Epithelial cell of proximal tubule (primary cell): Measurements from ENCODE around the gene PARP8. TPM values are rescaled to one million over a fixed set of nuclear protein-coding genes. Genes with fewer than 3 reads are reported as not detected.
"Not testable (repeated sequence)": the region's sequence is repeated elsewhere in the genome, so short reads cannot be mapped to it uniquely, and the experiment has no call there.

Source experiments
- DNase-seq: peaks from one replicate; pipeline ENCODE4 v3.0.0-alpha.2; 2011; ENCODE audit warnings: low read depth
- H3K4me3 ChIP-seq: 2 replicates; pipeline ENCODE4 v1.5.1; 2011; ENCODE audit warnings: low read depth, mild to moderate bottlenecking, low read length
- total RNA-seq: library from RNA; depleted of rRNA; stranded (reverse); fragments of >200 nt; gene quantifications from 2 replicates; pipeline ENCODE4 v1.2.3, GENCODE V29; 2015
- TF ChIP-seq, protein P1 (sequence below): conservative IDR thresholded peaks from 2 replicates; pipeline ENCODE4 v1.5.1; 2012; ENCODE audit warnings: low read depth, mild to moderate bottlenecking, low read length

The PARP8 gene
- total RNA-seq, 1 donor from 2014 or later = 8.8 TPM

GRCh38 chr5:50798002-50798401 lies 131.6 kb downstream of the PARP8 start:
- TF ChIP-seq, protein P1, sequence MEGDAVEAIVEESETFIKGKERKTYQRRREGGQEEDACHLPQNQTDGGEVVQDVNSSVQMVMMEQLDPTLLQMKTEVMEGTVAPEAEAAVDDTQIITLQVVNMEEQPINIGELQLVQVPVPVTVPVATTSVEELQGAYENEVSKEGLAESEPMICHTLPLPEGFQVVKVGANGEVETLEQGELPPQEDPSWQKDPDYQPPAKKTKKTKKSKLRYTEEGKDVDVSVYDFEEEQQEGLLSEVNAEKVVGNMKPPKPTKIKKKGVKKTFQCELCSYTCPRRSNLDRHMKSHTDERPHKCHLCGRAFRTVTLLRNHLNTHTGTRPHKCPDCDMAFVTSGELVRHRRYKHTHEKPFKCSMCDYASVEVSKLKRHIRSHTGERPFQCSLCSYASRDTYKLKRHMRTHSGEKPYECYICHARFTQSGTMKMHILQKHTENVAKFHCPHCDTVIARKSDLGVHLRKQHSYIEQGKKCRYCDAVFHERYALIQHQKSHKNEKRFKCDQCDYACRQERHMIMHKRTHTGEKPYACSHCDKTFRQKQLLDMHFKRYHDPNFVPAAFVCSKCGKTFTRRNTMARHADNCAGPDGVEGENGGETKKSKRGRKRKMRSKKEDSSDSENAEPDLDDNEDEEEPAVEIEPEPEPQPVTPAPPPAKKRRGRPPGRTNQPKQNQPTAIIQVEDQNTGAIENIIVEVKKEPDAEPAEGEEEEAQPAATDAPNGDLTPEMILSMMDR = no peak
- no peak for DNase-seq
- no peak overlapping the region for H3K4me3 ChIP-seq

- no peak for DNase-seq
- H3K4me3 ChIP-seq = no peak overlapping the region
- TF ChIP-seq, protein P1 = no peak
Measured at GRCh38 chr5:50799596-50799995, 133.2 kb downstream of the PARP8 start.

DNA sequence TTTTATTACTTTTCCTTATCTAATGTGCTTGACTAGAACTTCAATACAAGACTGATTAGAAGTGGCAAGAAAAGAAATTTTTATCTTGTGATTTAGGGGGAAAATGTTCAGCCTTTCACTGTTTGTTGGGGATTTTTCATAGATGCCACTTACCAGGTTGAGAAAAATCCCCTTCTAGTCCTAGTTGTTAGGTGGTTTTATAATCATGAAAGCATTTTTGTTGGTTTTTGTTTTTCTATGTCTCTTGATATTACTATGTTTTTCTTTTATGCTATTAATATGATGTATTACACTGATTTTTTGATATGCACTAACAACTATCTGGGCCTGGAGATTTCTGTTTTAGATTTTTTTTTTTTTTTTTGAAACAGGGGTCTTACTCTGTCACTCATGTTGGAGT lies 134.0 kb downstream of the PARP8 start:
- DNase-seq = no peak
- H3K4me3 ChIP-seq = no peak overlapping the region
- TF ChIP-seq, protein P1 = no peak

DNA sequence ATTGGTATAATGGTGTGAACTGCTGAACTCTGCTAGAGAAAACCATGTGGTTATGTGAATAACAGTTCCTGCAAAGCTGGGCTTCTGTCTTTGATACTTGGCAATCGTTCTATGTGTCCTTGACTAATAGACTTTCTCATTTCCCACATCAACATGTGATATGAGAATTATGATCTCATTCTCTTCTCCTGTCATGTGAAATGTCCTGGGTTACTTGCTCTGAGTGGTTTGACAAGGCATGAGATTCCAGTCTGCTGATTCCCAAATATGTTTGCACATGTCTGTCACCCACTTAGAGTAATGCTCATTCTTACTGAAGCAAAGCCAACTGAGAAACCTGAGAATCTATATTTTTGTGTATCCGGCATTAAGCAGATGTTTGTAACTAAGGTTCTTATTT lies 141.2 kb downstream of the PARP8 start:
- TF ChIP-seq, protein P1 = no peak
- DNase-seq = peak; percentile 48

GRCh38 chr5:50808406-50808805 lies 142.0 kb downstream of the PARP8 start:
- DNase-seq = no peak
- TF ChIP-seq, protein P1 = no peak
- no peak overlapping the region for H3K4me3 ChIP-seq

More for the DNA sequence above, 141.2 kb downstream of the PARP8 start:
- H3K4me3 ChIP-seq = no peak overlapping the region

- DNase-seq, H3K4me3 ChIP-seq: not testable (repeated sequence)
Measured at GRCh38 chr5:50811746-50812145, 145.3 kb downstream of the PARP8 start.

- TF ChIP-seq, protein P1 = no peak
Measured at GRCh38 chr5:50813691-50814090, 147.3 kb downstream of the PARP8 start.

More at GRCh38 chr5:50813691-50814090, 147.3 kb downstream of the PARP8 start:
- no peak overlapping the region for H3K4me3 ChIP-seq
- no peak for DNase-seq
